NCI-H1694 treated with DMSO at 0.1 percent for 48 hours (cell line): ENCODE measurements around the gene ZNF534.
"Not testable (repeated sequence)": the region's sequence is repeated elsewhere in the genome, so short reads cannot be mapped to it uniquely, and the experiment has no call there.

Source experiments
- DNase-seq: peaks from one replicate; lab custom pipeline; 2025; lab: John Stamatoyannopoulos, UW

The ZNF534 gene

GRCh38 chr19:52428937-52429336 is at the start of gene ZNF534:
Gene ZNF534, plus strand, starts transcription at chr19:52429148. Its CDS starts 2,327 bp downstream, at chr19:52431475.
- no peak for DNase-seq

- no peak for DNase-seq
Observed at GRCh38 chr19:52391135-52391534, 37.8 kb upstream of the ZNF534 start.

GRCh38 chr19:52397310-52398080 is 31.5 kb upstream of the ZNF534 start, which contains the start of gene ZNF528:
Gene ZNF528, plus strand, starts transcription at chr19:52397849. Its CDS starts 4,165 bp downstream, at chr19:52402014.
- DNase-seq, result no peak

- DNase-seq, result no peak
Observed at GRCh38 chr19:52398081-52398441, 30.9 kb upstream of the ZNF534 start.

GRCh38 chr19:52410276-52410675 is 18.7 kb upstream of the ZNF534 start:
- no peak for DNase-seq

GRCh38 chr19:52415711-52416110 is 13.2 kb upstream of the ZNF534 start:
- DNase-seq, result no peak

- no peak for DNase-seq
Observed at GRCh38 chr19:52442179-52442578, 13.2 kb downstream of the ZNF534 start.

- DNase-seq, result no peak
Observed at GRCh38 chr19:52444506-52444905, 15.6 kb downstream of the ZNF534 start.

GRCh38 chr19:52451241-52451640 is 22.3 kb downstream of the ZNF534 start:
- no peak for DNase-seq

GRCh38 chr19:52453324-52454094 is 24.6 kb downstream of the ZNF534 start, which contains the start of gene ZNF578:
Gene ZNF578, plus strand, starts transcription at chr19:52453553. Its CDS starts 48,293 bp downstream, at chr19:52501846.
- DNase-seq, result no peak

GRCh38 chr19:52464798-52465470 is 36.0 kb downstream of the ZNF534 start:
- DNase-seq, result no peak

- DNase-seq, result no peak
Observed at GRCh38 chr19:52473655-52474350, 44.9 kb downstream of the ZNF534 start.

GRCh38 chr19:52474351-52475127 is 45.6 kb downstream of the ZNF534 start:
- no peak for DNase-seq

- not testable (repeated sequence) for DNase-seq
Observed at GRCh38 chr19:52484111-52484743, 55.3 kb downstream of the ZNF534 start.

- DNase-seq, result not testable (repeated sequence)
Observed at GRCh38 chr19:52485064-52485463, 56.1 kb downstream of the ZNF534 start.

- not testable (repeated sequence) for DNase-seq
Observed at GRCh38 chr19:52485561-52486240, 56.8 kb downstream of the ZNF534 start.

- DNase-seq, result no peak
Observed at GRCh38 chr19:52492201-52492993, 63.4 kb downstream of the ZNF534 start.

GRCh38 chr19:52492994-52493470 is 64.1 kb downstream of the ZNF534 start:
- DNase-seq, result no peak

GRCh38 chr19:52494518-52494917 is 65.6 kb downstream of the ZNF534 start:
- no peak for DNase-seq
